NB4 (cell line): ENCODE measurements around the gene BCL7C.

Experiments used
- DNase-seq: peaks from one replicate; pipeline ENCODE4 v3.0.0; 2010; ENCODE audit warnings: low read depth
- H3K4me3 ChIP-seq: one replicate; pipeline ENCODE4 v1.5.1; 2011; ENCODE audit warnings: mild to moderate bottlenecking, low read depth, low read length, moderate library complexity
- MYC ChIP-seq: IDR thresholded peaks from 2 replicates; pipeline ENCODE4 v1.6.1; 2011; ENCODE audit warnings: low read depth, low read length
- POLR2A ChIP-seq: IDR thresholded peaks from 2 replicates; pipeline ENCODE4 v1.6.1; 2011; ENCODE audit warnings: mild to moderate bottlenecking; ENCODE audit not compliant: insufficient read length; ENCODE audit errors: extremely low read depth
- TF ChIP-seq, protein P1 (sequence below): IDR thresholded peaks from 2 replicates; pipeline ENCODE4 v1.6.1; 2011; ENCODE audit warnings: low read depth, low read length
- TF ChIP-seq, protein P2 (sequence below): IDR thresholded peaks from one replicate; pipeline ENCODE4 v1.5.1; 2012; ENCODE audit warnings: low read depth, low read length

The BCL7C gene

DNA sequence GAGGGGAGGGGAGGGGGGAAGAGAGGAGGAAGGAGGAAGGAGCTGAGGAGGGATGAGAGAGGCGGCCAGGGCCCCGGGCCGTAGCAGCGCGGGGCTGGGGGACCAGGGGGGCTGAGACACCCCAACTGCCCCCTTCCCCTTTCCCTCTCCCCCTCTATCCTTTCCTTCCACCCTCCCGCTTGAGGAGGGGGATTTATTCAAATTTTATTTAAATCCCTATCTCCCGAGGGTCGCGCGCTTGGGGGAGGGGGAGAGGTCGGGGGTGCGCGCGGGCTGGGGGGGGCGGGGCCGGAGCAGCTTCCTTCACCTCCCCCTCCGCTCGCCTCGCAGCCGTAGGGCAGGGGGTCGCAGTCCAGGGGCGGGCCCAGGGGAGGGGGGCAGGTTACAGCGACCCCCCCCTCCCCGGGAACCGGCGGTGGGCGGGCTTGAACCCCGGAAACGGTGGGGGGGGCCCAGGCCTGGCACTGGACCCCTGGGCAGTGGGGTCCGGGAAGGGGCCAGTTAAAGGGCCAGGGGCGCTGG lies 29.7 kb upstream of the BCL7C start, which contains the start of gene FBXL19:
TSS of gene FBXL19 (plus strand) at position 19 of the 522 bp plus-strand sequence. CDS start 2,183 bp downstream, outside the sequence.
- DNase-seq: no peak
- TF ChIP-seq POLR2A (no peak), MYC (no peak)
- TF ChIP-seq, protein P1, sequence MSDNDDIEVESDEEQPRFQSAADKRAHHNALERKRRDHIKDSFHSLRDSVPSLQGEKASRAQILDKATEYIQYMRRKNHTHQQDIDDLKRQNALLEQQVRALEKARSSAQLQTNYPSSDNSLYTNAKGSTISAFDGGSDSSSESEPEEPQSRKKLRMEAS: no peak
- TF ChIP-seq, protein P2, sequence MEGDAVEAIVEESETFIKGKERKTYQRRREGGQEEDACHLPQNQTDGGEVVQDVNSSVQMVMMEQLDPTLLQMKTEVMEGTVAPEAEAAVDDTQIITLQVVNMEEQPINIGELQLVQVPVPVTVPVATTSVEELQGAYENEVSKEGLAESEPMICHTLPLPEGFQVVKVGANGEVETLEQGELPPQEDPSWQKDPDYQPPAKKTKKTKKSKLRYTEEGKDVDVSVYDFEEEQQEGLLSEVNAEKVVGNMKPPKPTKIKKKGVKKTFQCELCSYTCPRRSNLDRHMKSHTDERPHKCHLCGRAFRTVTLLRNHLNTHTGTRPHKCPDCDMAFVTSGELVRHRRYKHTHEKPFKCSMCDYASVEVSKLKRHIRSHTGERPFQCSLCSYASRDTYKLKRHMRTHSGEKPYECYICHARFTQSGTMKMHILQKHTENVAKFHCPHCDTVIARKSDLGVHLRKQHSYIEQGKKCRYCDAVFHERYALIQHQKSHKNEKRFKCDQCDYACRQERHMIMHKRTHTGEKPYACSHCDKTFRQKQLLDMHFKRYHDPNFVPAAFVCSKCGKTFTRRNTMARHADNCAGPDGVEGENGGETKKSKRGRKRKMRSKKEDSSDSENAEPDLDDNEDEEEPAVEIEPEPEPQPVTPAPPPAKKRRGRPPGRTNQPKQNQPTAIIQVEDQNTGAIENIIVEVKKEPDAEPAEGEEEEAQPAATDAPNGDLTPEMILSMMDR: no peak
- peak within 1 kb of the TSS; percentile 98 for H3K4me3 ChIP-seq

- DNase-seq: peak; percentile 100
- peak overlapping the region; percentile 98 for H3K4me3 ChIP-seq
- TF ChIP-seq MYC: peak; percentile 68; the same call in 1 of the 2 replicates
- TF ChIP-seq, protein P1: peak; percentile 56; the same call in 1 of the 2 replicates
- peak; percentile 26 for TF ChIP-seq POLR2A
- TF ChIP-seq, protein P2: no peak
Measured at GRCh38 chr16:30922960-30923535, 29.2 kb upstream of the BCL7C start.

DNA sequence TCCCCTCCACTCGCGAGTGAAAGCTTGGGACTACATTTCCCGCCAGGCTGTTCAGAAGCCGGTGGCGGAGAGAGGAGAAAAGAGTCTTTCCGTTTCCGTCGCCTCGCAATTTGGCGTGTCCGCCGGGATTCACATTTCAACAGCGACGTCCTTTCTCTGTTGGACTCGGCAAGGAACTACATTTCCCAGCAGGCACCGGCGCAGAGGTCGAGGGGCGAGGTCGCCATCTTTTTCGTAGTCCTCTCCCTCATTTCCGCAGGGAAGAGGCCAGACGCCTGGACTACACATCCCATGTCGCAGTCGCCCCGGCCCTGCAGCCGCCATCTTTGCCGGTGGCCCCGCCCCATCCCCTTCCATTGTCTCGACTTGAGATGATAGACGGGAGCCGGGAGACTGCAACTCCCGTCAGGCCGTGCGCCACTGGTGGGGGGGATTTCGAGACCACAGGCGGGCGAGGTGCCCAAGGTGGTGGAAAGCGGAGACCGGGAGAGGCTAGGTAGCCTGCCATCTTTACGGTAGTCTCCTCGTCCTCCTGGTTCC lies 28.6 kb upstream of the BCL7C start:
- TF ChIP-seq, protein P2: no peak
- TF ChIP-seq MYC: peak; percentile 45
- TF ChIP-seq POLR2A: no peak
- TF ChIP-seq, protein P1: peak; percentile 49; the same call in 1 of the 2 replicates
- DNase-seq: peak; percentile 100
- peak overlapping the region; percentile 98 for H3K4me3 ChIP-seq

DNA sequence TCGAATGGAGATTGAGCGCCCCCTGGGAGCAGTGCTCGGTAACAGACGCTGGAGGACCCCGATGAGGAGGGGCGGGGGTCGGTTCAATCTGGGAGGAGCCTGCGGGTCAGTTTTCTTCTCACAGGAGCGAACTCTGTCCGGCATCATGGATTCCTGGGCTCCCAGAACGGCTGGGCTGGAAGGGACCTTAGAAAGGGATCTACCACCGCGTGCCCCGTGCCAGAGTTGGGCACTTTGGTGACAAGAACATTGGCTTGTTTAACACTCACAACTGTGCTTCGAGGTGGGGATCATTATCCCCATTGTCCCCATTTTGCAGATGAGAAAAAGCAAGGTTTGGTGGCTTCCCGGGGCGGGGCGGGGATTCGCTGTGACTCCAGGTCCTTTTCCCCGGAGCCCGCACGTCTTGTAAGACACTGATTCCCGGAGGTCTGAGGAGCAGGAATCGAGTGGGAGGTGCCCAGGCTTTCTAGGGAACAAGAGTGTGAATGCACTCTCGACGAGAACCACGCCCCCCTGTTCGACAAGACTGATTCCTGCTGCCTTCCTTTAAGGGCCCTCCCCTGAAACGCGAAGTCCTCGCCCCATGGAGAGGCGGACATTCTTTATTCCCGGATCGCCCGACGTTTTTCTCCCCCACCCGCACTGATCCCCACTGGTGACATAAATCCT lies 28.0 kb upstream of the BCL7C start:
- DNase-seq: peak; percentile 93
- TF ChIP-seq, protein P1: peak; percentile 53; the same call in 1 of the 2 replicates
- no peak for TF ChIP-seq POLR2A
- TF ChIP-seq, protein P2: peak; percentile 77
- peak overlapping the region; percentile 60 for H3K4me3 ChIP-seq

DNA sequence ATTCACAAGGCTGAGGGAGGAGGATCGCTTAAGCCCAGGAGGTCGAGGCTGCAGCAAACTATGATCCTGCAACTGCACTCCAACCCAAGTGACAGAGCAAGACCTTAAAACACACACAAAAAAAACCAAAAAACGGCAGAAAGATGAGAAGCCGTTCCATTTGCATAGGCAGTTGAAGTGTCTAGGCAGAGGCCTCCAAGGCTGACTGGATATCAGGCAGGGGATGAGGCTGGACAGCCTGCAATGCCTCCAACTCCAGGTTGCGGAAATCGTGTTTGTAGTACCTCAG lies 27.5 kb upstream of the BCL7C start:
- TF ChIP-seq, protein P2: no peak
- TF ChIP-seq, protein P1: no peak
- 0 out of 2 replicates have a peak, but pooled peaks have one; percentile 49 for TF ChIP-seq MYC

More for the DNA sequence above, 27.5 kb upstream of the BCL7C start:
- H3K4me3 ChIP-seq: peak overlapping the region; percentile 60
- DNase-seq: no peak
